GM12878 (cell line): ENCODE data around the gene PTPRN2. TPM values are rescaled to one million over a fixed set of nuclear protein-coding genes. Genes with fewer than 3 reads are reported as not detected.

Experiments
- ATAC-seq: fragments of 200-7000 bp; cut with Tn5 transposase; 3 replicates; pipeline ENCODE4 v1.9.1; 2020; ENCODE audit warnings: mild to moderate bottlenecking, moderate library complexity
- BruUV-seq: library from RNA; stranded (reverse); fragments of 400-500 nt; replicated peaks from 2 replicates; lab custom pipeline; 2021; lab: Mats Ljungman, UMichigan
- CTCF ChIA-PET: fragments of 300-600 bp; sonication (Branson Sonifier 250); formaldehyde crosslinking; extraction: SDS; loops from one replicate; lab custom pipeline; 2021; ENCODE audit warnings: inconsistent platforms; lab: Yijun Ruan, JAX
- POLR2A ChIA-PET: fragments of 350-600 bp; formaldehyde crosslinking; extraction: SDS; loops from one replicate; lab custom pipeline; 2021; ENCODE audit warnings: inconsistent platforms; lab: Charles Lee
- RAD21 ChIA-PET: fragments of 300-600 bp; sonication (Branson Sonifier 250); formaldehyde crosslinking; loops from one replicate; lab custom pipeline; 2023; ENCODE audit warnings: antibody characterized with exemption; ENCODE audit not compliant: unreplicated experiment; lab: Charles Lee
- SMC1A ChIA-PET: fragments of 300-600 bp; sonication (Branson Sonifier 250); formaldehyde crosslinking; loops from one replicate; lab custom pipeline; 2023; ENCODE audit not compliant: unreplicated experiment, uncharacterized antibody; lab: Charles Lee
- DNase-seq: peaks from one replicate; pipeline ENCODE4 v3.0.0-alpha.2; 2011; ENCODE audit warnings: low read depth, low spot score
- FAIRE-seq: peaks from 3 replicates; lab custom pipeline; 2011; peaks lifted over from hg19 to GRCh38; lab: Jason Lieb, UNC
- H2AFZ ChIP-seq: 2 replicates; pipeline ENCODE4 v1.6.0; 2011; ENCODE audit warnings: low read depth, low read length, control low read depth; ENCODE audit not compliant: control insufficient read depth
- H3K27ac ChIP-seq: 2 replicates; pipeline ENCODE4 v1.5.1; 2011; ENCODE audit warnings: control low read depth; ENCODE audit not compliant: control insufficient read depth, insufficient read depth
- H3K27me3 ChIP-seq, 2 experiments: replicated peaks in 1 of 2; 2 replicates each; pipeline versions ENCODE4 v1.6.0 to v1.6.1; 2011; ENCODE audit warnings: low read length in 1 of 2; ENCODE audit not compliant: control insufficient read depth in 2 of 2, insufficient read depth in 2 of 2
- H3K36me3 ChIP-seq, 2 experiments: 2 replicates each; pipeline ENCODE4 v1.5.1; 2011; ENCODE audit warnings: low read length in 1 of 2; ENCODE audit not compliant: control insufficient read depth in 2 of 2, insufficient read depth in 2 of 2
- H3K4me1 ChIP-seq: 2 replicates; pipeline ENCODE4 v1.6.1; 2011; ENCODE audit warnings: mild to moderate bottlenecking, low read length, moderate library complexity, mixed read lengths; ENCODE audit not compliant: control insufficient read depth, insufficient read depth
- H3K4me2 ChIP-seq: 2 replicates; pipeline ENCODE4 v1.6.0; 2011; ENCODE audit warnings: control low read depth; ENCODE audit not compliant: control insufficient read depth, insufficient read depth
- H3K4me3 ChIP-seq: fragments of 200-600 bp; sonication (generic); 2 replicates; pipeline ENCODE4 v1.5.1; 2016
- H3K79me2 ChIP-seq: 2 replicates; pipeline ENCODE4 v1.6.0; 2011; ENCODE audit warnings: low read length; ENCODE audit not compliant: control insufficient read depth, insufficient read depth
- H3K9ac ChIP-seq: 2 replicates; pipeline ENCODE4 v1.8.0; 2011; ENCODE audit warnings: low read length, control low read depth, mixed read lengths; ENCODE audit not compliant: control insufficient read depth, insufficient read depth
- H3K9me3 ChIP-seq: replicated peaks from 3 replicates; pipeline ENCODE4 v1.5.1; 2011; ENCODE audit warnings: mild to moderate bottlenecking, low read length; ENCODE audit not compliant: control insufficient read depth, insufficient read depth
- H4K20me1 ChIP-seq: 2 replicates; pipeline ENCODE4 v1.6.0; 2011; ENCODE audit not compliant: control insufficient read depth, insufficient read depth
- BCL11A ChIP-seq: IDR thresholded peaks from 2 replicates; pipeline ENCODE4 v1.6.1; 2011; ENCODE audit warnings: low read depth, low read length
- FOS ChIP-seq: IDR thresholded peaks from 3 replicates; pipeline ENCODE4 v1.6.1; 2011; ENCODE audit warnings: borderline replicate concordance; ENCODE audit not compliant: insufficient read length; ENCODE audit errors: extremely low read depth
- IKZF1 ChIP-seq: fragments of 450-650 bp; conservative IDR thresholded peaks from 2 replicates; pipeline ENCODE4 v1.6.1; 2017; ENCODE audit warnings: antibody characterized with exemption, mild to moderate bottlenecking
- IRF4 ChIP-seq: IDR thresholded peaks from 2 replicates; pipeline ENCODE4 v1.6.1; 2011; ENCODE audit warnings: low read depth, low read length
- KAT2A ChIP-seq: conservative IDR thresholded peaks from 2 replicates; pipeline ENCODE4 v1.6.1; 2011; ENCODE audit warnings: low read depth, low read length; ENCODE audit not compliant: control insufficient read depth
- NRF1 ChIP-seq: conservative IDR thresholded peaks from 2 replicates; pipeline ENCODE4 v1.6.1; 2011; ENCODE audit warnings: mild to moderate bottlenecking, low read depth, low read length, improper control_type of control experiment
- PBX3 ChIP-seq: IDR thresholded peaks from 2 replicates; pipeline ENCODE4 v1.6.1; 2011; ENCODE audit warnings: mild to moderate bottlenecking, low read depth, low read length, moderate library complexity; ENCODE audit not compliant: insufficient replicate concordance
- POLR2AphosphoS2 ChIP-seq: IDR thresholded peaks from 2 replicates; pipeline ENCODE4 v1.6.1; 2011; ENCODE audit warnings: low read depth, mild to moderate bottlenecking, low read length, improper control_type of control experiment, moderate library complexity
- SREBF2 ChIP-seq: IDR thresholded peaks from 2 replicates; pipeline ENCODE4 v1.6.1; 2012; ENCODE audit warnings: mild to moderate bottlenecking, low read length
- ZBTB33 ChIP-seq: fragments of 450-650 bp; IDR thresholded peaks from 2 replicates; pipeline ENCODE4 v1.6.1; 2017; ENCODE audit warnings: mild to moderate bottlenecking
- ZNF207 ChIP-seq: fragments of 450-650 bp; IDR thresholded peaks from 2 replicates; pipeline ENCODE4 v1.6.1; 2014; ENCODE audit warnings: antibody characterized with exemption, mild to moderate bottlenecking, borderline replicate concordance
- WGBS: methylation state at CpG from one replicate; pipeline ENCODE4 v1.1.6; 2016; ENCODE audit warnings: low lambda C conversion rate; ENCODE audit not compliant: insufficient replicate concordance, insufficient coverage; ENCODE audit errors: missing lambda C conversion rate; 5-methylcytosine and 5-hydroxymethylcytosine counted together
- in situ Hi-C: fragments of 300-500 bp; cut with MboI; formaldehyde crosslinking; loops from 9 replicates; pipeline ENCODE4 v1.14.3; 2018; ENCODE audit warnings: mixed read lengths
- intact Hi-C: fragments of 100-400 bp; cut with micrococcal nuclease; formaldehyde crosslinking; loops from one replicate; pipeline ENCODE4 v1.14.2; 2022; ENCODE audit not compliant: unreplicated experiment
- polyA plus RNA-seq, 11 experiments: library from polyadenylated mRNA; depleted of rRNA in 4 of 11; unstranded in 6 of 11; stranded (reverse) in 5 of 11; fragments of >200 nt; fragmentation: Nextera tagmentation in 4 of 11; fragmentation: Illumina TruSeq in 1 of 11; extraction: Ambion mirVana in 4 of 11; extraction: Trizol in 1 of 11; gene quantifications; 1 replicate in 1 of 11; 2 replicates in 10 of 11; pipeline versions ENCODE4 v1.2.1 to v1.2.3, GENCODE V29; 2011 to 2016; ENCODE audit warnings: inconsistent platforms in 2 of 11, missing spikeins in 2 of 11, low read depth in 1 of 11
- total RNA-seq, 4 experiments: library from RNA; depleted of rRNA in 3 of 4; stranded (reverse); fragments of >200 nt in 3 of 4; fragmentation: Illumina TruSeq in 1 of 4; extraction: Trizol in 1 of 4; gene quantifications; 2 replicates each; pipeline versions ENCODE4 v1.2.1 to v1.2.3, GENCODE V29; 2013 to 2021
- TF ChIP-seq, protein P1 (sequence below): IDR thresholded peaks from 2 replicates; pipeline ENCODE4 v1.6.1; 2012; ENCODE audit warnings: low read depth, low read length, improper control_type of control experiment

Gene PTPRN2
- total and polyA plus RNA-seq, 10 of the 15 experiments (the other 5 are each of a cell fraction or from before 2014, with no cell fraction given) = 5.4 TPM; not detected in 9

- CTCF ChIA-PET = no interaction called here
Observed at GRCh38 chr7:157963526-157963925, 624.1 kb downstream of the PTPRN2 start.

More at GRCh38 chr7:157963526-157963925, 624.1 kb downstream of the PTPRN2 start:
- ChIA-PET SMC1A (no interaction called here), RAD21 (no interaction called here), POLR2A (no interaction called here)
- TF ChIP-seq, protein P1, sequence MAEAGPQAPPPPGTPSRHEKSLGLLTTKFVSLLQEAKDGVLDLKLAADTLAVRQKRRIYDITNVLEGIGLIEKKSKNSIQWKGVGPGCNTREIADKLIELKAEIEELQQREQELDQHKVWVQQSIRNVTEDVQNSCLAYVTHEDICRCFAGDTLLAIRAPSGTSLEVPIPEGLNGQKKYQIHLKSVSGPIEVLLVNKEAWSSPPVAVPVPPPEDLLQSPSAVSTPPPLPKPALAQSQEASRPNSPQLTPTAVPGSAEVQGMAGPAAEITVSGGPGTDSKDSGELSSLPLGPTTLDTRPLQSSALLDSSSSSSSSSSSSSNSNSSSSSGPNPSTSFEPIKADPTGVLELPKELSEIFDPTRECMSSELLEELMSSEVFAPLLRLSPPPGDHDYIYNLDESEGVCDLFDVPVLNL = no peak
- TF ChIP-seq IRF4 (no peak), ZNF207 (no peak), IKZF1 (no peak), FOS (no peak), BCL11A (no peak), POLR2AphosphoS2 (no peak), PBX3 (no peak), KAT2A (no peak), ZBTB33 (no peak), NRF1 (no peak), SREBF2 (no peak)
- Histone ChIP-seq H3K27me3 (no peaks in the 10 kb centered on the region), H3K9ac (no peak overlapping the region), H3K4me3 (no peak overlapping the region), H3K36me3 (no peaks in the 10 kb centered on the region), H3K27ac (no peak overlapping the region), H4K20me1 (no peaks in the 10 kb centered on the region), H3K79me2 (no peaks in the 10 kb centered on the region), H3K9me3 (no peaks in the 10 kb centered on the region; the same call in 2 of the 3 replicates), H3K4me2 (no peak overlapping the region), H3K4me1 (no peaks in the 10 kb centered on the region), H2AFZ (no peak overlapping the region)
- DNase-seq = no peak
- no peak for FAIRE-seq
- ATAC-seq = no peak
- WGBS = 6% methylated on average over 9 of the region's 9 CpGs
- BruUV-seq = no TSS peak
- intact Hi-C loops = no loop called here
- in situ Hi-C loops = no loop called here
